Renal pelvis (tissue), 4 donors: Measurements from ENCODE around the gene SNX17. TPM values are rescaled to one million over a fixed set of nuclear protein-coding genes. Genes with fewer than 3 reads are reported as not detected.

ENCODE experiments used
- DNase-seq: peaks from one replicate; pipeline ENCODE4 v3.0.0-alpha.2; 2013
- polyA plus RNA-seq, 3 donors: library from polyadenylated mRNA; unstranded; fragments of 120-200 nt; gene quantifications; one replicate each; pipeline ENCODE4 v1.2.1, GENCODE V29; 2013; ENCODE audit not compliant: insufficient read length in 3 of 3

SNX17 gene
- polyA plus RNA-seq, 3 donors: 108 to 121 (median 109) TPM

DNA sequence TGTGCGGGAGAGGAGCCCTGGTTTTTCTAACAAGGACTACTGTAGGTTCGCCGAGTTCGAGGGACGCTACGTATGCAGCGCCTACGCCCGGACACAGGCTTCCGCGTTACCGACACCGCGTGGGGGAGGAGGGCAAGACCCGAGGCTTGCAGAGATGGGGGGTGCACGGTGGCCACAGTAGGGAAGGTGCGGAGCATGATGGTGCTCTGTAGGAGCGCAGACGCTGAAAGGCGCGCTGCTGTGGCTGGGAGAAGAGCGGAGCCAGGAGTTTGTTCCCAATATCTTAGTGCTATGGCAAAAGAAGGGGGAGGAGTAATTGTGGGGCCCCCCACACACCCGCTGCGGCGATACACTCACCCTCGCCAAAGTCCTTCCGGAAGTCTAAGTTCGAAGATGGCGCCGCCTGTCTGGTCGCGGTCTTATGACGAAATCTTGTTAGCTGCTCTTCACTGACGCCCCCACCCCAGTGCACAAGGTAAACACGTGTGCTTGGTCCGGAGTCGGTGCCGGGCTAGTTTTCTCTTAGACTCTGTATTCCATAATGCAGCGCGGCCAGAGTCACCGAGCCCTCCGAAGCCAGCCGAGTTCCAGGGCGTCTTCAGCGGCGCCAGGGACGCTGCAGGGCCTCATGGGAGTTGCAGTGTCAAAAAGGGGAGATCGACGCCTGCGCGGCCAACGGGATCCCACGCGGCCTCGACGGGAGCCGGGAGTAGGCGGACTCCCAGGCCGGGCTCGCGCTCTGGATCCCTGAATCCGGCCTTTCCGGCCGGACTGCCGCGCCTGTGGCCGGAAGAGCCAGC is 13.8 kb upstream of the SNX17 start, which contains the start of gene GTF3C2:
Gene GTF3C2 (minus strand): TSS at position 383 of the 800 bp plus-strand sequence. CDS start 13,210 bp downstream, outside the sequence.
- DNase-seq: peak; percentile 98

DNA sequence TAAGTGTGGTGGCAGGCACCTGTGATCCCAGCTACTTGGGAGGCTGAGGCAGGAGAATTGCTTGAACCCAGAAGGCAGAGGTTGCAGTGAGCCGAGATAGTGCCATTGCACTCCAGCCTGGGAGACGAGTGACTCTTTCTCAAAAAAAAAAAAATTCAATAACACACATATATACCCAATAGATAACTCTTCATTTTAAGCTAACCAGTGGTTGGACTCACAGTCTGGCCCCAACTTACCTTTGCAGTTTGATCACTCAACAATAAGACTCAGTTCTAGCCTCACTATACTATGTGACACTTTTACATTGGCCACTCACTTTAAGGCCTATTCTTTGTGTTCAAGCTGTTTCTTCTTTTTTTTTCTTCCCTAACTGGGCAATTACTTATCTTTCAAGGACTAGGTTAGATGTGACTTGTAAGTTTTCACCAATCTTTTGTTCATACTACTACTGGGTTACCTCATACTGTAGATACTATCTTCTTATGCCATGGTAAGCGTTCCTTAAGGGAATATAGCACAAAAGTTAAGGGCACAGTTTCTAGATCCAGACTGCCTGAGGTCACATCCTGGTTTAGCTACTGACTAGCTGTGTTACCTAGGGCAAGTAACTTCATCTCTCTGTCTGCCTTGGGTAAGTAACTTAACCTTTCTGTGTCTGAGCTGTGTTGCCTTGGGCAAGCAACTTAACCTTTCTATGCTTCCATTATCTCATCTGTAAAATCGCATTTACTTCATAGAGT is 7.6 kb upstream of the SNX17 start:
- DNase-seq: no peak

DNA sequence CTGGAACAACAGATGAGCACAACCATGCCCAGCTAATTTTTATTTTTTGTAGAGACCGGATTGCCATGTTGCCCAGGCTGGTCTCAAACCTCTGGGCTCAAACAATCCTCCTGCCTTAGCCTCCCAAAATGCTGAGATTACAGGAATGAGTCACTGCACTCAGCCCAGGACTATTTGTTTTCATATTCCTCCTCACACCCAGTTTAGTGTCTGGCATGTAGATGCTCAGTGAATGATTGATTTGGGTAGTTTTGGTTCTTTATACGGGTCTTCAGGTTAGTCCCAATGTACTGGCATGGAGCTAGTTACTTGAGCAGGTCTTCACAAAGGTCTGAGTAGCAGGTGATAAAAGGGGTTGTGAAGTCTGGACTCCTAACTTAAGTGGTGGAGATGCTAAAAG is 6.5 kb upstream of the SNX17 start:
- DNase-seq: no peak

DNA sequence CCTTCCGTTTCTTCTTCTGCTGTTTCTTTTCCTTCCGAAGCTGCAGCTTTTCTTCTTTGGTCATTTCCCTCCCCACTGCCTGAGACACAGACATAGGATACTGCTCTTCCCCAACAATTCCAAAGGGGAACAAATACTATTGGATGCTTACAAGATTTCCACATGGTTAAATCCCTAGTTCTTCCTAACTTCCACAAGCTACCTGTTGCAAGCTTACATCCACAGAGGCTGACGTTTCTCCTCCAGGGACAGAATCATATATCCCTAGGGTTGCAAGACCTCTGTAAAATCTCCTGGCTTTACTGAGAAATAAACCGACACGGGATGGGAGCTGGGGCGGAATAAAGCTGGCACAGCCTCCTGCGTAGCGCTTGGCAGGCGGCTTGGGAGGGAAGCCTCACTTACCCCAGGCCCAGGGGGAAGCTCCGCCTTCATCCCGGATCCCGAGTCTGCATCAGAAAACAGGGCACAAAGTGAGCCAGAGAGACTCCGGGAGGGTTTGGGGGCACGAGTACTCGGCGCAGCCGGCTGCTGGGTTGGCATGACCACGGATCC is 868 bp upstream of the SNX17 start:
- DNase-seq: no peak

DNA sequence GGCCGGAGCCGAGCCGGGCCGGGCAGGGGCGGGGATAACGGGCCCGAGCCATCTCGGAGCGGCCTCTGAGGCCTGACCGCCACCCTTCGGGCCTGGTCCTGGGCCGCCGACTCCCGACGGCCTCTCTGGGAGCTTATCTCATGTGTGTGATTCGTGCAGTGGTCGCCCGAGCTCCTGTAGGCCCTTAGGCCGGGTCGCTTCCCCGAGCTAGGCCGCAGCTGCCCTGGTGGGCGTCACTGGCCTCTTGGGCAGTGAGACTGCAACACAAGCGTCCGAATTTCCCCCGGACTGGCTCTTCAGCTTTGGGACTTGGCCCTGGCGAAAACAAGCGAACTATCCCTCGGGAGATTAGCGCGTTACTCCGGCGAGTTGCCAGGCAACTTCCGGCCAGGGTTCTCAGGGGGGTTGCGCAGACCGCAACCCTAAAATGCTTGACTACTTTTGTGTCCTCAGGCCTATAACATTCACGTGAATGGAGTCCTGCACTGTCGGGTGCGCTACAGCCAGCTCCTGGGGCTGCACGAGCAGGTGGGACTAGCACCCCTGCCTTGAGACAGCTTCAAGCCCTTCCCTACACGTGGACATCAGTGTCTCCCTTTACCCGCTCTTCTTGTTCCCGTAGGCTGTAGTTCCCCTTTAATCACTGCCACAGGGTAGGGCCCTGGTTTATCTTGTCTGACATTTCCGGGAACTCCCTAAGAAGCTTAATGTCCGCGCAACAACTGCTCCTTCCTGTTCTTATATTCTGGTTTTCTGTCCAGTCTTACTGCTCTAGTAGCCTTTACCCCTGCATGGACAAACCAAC is 602 bp downstream of the SNX17 start:
- peak; percentile 10 for DNase-seq

DNA sequence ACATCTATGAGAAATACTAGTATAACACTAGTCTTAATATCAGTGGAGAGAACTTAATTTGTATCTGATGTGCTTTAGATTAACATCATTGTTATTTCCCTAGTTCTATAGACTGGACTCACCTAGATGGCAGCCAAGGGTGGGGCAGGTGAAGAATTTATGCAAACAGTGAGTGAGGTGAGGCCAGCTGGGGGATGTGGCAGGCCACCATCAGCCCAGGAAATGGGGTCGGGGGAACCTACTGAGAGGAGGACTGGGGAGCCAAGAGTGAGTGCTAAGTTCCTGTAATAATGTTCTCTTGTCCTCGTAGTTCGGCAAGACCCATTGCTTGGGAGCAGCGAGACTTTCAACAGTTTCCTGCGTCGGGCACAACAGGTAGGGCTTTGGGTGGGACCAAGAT is 2.5 kb downstream of the SNX17 start:
- no peak for DNase-seq

DNA sequence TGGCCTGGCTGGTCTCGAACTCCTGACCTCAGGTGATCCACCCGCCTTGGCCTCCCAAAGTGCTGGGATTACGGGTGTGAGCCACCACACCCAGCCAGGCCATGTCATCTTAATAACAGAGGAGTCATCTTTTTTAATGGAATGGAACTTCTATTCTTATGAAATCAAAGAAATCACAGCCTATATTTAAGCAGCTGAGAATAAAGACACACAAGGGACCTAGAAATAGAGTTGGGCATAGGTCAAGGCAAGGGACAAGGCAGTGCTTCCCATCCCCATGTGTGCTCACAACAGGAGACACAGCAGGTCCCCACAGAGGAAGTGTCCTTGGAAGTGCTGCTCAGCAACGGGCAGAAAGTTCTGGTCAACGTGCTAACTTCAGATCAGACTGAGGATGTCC is 3.2 kb downstream of the SNX17 start:
- DNase-seq: no peak

DNA sequence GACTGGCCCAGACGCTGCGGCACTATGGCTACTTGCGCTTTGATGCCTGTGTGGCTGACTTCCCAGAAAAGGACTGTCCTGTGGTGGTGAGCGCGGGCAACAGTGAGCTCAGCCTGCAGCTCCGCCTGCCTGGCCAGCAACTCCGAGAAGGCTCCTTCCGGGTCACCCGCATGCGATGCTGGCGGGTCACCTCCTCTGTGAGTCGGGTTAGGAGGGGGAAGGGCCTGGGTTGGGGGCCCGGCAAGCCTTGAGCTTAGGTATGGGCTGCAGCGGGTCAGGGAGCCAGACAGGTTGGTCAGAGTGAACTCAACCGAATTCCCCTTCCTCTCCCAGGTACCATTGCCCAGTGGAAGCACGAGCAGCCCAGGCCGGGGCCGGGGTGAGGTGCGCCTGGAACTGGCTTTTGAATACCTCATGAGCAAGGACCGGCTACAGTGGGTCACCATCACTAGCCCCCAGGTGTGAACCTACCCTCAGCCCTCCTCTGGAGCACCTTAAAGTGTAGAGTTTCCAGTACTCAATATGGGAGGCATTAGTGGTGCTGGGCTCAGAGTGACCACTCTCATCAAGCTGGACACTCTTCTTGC is 5.2 kb downstream of the SNX17 start:
- DNase-seq: no peak

DNA sequence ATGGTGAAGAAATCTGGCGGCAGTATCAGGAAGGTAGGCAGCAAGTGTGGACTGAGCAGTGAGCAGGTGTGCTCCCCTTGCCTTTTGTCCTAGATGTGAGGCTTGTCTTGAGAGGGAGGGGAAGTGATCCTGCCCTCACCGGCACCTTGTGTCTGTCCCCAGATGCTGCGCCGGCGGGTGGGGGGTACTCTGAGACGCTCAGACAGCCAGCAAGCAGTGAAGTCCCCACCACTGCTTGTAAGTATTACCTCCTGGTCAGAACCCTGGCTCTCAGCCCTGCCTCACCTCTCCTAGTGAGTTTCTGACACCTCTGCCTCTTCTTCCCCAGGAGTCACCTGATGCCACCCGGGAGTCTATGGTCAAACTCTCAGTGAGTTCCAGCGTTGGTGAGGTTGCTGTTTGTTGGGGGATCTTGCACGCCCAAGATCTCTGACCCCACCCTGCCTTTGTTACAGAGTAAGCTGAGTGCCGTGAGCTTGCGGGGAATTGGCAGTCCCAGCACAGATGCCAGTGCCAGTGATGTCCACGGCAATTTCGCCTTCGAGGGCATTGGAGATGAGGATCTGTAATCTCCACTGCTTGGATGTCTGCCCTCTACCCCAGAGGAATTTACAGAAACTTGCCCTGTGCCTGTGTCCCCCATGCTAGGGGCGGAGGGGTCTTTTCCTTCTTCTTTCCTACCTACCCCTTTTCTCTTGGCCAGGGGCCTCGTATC is 5.9 kb downstream of the SNX17 start:
- no peak for DNase-seq

DNA sequence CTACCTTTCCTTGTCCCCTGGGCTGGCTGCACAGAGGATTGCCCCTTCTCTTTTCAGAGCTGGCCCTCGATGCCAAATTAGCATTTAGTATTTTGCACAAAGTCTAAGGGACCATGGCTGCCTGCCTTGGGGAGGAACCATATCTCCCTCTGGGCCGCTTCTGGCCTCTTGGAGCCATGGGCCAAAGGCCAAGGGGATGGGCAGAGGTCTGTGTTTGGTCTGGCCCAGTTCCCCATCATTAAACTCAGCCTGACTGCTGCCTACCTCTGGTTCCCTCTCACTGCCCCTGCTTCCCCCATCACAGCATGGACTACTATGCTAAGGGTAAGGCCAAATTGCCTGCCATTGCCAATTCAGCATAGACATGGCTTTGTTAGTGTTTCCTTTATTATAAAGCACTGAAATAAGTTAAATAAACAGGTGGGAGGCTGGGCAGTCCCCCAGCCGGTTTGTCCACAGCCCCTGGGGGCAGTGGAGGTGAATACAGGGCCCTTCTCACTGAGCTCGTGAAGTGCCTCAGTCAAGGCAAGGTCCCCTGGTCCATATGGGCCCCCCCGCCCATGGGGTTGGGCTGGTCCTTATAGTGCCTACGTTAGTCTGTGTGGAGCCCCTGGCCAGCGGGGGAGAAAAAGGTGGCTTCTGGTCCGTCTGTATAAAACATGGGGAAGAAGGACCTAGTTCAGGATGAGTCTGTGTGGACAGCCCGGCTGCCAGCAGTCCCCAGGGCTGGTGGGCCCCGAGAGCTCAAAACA is 6.6 kb downstream of the SNX17 start:
- DNase-seq: no peak

DNA sequence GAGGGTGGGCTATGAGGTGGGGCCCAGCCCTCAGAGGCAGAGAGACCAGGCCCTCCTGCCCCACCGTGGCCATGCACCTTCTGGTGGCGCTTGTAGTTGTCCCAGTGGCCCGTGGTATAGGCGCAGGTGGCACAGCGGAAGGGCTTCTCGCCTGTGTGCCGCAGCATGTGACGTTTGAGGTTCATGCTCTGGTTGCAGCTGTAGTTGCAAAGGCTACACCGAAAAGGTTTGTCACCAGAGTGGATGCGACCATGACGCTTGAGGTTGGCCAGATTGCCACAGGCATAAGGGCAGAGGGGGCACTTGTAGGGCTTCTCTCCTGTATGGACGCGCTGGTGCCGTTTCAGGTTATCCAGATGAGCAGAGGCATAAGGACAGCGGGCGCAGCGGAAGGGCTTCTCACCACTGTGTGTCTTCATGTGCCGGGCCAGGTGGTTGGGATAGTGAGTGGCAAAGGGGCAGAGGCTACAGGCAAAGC is 7.2 kb downstream of the SNX17 start:
- DNase-seq: no peak

DNA sequence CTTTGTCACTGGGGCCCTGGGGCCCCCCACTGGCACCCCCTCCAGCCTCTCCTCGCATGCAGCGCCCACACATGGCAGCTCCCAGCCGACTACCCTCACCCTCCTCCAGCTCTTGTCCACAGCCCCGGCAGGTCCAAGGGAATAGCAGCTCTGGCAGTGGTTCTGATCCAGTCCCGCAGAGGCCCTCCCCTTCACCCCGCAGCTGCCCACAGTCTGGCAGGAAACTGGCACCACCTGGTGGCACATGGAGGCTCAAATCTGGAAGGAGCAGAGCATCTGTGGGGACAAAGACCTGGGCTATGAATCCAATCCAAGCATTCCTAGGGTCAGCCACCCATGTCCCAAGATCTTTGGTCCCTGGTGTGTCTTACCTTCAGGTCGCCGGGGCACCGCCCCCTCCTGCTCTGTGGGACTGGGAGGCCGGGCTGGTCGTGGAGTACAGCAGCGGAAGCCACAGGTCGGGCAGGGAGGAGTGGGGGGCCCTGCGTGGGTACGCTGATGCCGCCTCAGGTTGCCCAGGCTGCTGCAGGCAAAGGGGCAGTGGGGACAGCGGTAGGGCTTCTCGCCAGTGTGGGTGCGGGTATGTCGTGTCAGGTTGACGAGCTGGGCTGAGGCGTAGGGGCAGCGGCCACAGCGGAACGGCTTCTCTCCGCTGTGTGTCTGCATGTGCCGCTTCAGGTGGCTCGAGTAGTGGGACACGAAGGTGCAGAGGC is 7.8 kb downstream of the SNX17 start:
- DNase-seq: peak; percentile 63

DNA sequence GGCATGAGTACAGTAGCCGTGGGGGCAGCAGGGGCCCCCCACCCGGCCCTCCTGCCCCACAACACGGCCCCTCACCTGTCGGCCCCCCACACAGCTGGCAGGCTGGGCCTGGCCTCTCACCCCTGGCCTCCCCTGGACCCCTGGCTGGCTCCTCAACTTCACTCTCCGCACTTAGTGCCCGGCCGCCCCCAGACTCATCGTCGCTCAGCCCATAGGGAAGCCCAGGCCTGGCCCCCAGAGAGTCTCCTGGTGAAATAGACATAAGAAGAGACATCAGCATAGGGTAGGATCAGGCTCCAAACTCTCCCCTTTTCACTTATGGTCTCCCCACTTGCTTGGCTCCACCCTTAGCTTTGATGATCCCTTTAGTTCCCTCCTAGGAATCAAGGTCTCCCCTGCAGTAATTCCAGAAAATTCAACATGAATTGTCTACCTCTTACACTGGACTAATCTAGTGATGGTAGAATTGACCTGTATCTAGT is 8.4 kb downstream of the SNX17 start:
- DNase-seq: no peak

DNA sequence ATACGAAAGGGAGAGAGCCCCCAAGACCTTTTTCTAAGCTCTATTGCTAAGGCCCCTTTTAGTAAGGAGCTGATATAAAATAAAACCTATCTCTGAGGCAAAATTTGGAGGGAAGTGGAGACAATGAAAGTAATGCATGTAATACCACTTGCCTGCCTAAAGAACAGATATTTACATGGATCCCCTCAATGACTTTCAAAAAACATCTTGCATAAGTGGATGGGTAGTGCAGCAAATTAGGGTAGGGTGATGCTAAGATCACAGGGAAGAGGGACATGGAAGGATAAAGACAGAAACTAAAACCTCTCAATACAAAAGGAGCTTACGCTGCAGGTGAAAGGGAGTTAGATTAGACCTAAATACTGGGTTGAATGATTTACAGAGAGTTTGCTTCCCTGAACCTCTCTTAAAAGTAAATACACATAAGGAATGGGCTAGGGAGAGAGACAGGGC is 9.0 kb downstream of the SNX17 start:
- no peak for DNase-seq

DNA sequence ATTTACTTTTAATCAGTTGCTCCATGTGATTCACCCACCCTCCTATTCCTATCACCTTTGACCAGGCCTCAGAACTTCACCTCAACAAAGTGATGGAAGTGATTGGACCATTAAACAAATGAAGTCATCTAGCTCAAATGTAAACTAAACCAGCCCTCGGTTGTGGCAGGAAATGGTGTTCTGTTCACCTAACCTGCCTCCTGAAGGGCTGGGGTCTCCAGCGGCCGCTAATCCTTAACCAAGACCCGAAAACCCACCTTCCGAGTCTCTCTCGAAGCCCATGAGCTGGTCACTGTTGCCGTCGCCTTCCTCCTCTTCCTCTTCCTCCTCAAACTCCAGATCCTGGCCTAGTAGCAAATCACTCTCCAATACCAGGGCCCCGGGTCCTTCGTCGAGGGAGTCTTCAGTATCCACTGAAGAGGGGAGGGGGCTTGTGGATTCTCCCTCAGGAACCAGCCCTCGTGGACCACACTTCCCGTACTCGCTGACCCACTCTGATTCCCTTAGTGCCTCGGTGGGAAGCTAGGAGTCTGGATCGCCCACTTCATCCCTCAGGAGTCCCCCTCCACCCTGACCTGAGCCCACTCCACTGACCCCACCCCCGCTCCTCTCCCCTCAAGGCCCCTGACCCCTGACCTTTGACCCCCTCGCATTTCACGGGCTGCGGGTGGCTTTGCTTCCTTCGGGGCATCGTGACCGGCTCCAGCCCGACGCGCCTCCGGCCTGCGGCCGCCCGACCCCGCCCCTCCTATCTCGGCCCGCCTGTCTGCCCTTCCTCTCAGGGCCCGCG is 9.6 kb downstream of the SNX17 start:
- DNase-seq: peak; percentile 41

DNA sequence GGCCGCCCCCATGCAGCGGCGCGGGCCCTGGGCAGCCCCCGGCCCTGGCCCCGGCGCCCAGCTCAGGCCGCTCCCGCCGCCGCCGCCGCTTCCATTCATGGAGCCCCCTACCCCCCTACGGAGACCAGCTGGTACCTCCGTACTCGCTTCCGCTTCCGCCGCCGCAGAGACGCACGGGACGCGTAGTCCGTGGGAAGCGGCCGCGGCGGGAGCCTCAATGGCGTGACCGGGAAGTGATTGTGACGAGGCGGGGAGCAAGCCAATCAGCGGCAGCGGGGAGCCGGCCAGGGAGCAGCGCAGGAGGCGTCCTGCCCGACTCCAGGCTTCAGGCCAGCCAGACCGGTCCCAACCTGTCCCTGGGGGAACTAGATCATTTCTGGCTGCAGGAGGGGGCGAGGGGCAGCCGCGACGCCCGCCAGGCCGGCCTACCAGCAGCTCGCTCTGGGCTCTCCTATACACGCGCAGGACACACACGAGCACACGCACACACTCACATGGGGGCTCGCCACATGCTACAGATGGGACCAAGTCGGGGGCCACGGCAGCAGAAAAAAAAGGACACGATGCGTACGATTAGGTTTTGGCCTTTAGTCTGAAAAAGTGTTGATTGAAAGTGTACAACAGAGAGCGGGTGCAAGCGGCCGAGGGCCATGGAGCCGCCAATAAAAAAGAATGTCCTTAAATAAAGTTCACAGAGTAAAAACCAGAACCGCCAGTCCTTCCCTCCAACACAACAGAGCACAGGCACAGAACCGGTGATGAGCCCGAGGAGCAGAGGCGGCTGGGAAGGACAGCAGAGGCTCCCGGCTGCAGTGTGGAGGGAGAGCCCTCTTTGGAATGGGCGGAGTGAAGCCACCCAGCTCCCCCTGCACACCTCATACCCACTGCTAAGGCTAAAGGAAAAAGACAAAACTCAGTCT is 10.5 kb downstream of the SNX17 start, which contains the start of gene ZNF513:
Gene ZNF513 (minus strand): TSS at position 109 of the 920 bp plus-strand sequence. CDS start 208 bp downstream, outside the sequence.
- peak; percentile 95 for DNase-seq
